Stimulated activated CD4-positive, alpha-beta T cell treated with anti-CD3 and anti-CD28 coated beads, Interleukin-2, amount 100 ng/mL, for 4 hours (primary cell): ENCODE results near the gene ARHGEF25.

ENCODE experiments used
- DNase-seq: peaks from one replicate; pipeline ENCODE4 v3.0.0-alpha.2; 2020; ENCODE audit warnings: low read depth

Gene ARHGEF25

DNA sequence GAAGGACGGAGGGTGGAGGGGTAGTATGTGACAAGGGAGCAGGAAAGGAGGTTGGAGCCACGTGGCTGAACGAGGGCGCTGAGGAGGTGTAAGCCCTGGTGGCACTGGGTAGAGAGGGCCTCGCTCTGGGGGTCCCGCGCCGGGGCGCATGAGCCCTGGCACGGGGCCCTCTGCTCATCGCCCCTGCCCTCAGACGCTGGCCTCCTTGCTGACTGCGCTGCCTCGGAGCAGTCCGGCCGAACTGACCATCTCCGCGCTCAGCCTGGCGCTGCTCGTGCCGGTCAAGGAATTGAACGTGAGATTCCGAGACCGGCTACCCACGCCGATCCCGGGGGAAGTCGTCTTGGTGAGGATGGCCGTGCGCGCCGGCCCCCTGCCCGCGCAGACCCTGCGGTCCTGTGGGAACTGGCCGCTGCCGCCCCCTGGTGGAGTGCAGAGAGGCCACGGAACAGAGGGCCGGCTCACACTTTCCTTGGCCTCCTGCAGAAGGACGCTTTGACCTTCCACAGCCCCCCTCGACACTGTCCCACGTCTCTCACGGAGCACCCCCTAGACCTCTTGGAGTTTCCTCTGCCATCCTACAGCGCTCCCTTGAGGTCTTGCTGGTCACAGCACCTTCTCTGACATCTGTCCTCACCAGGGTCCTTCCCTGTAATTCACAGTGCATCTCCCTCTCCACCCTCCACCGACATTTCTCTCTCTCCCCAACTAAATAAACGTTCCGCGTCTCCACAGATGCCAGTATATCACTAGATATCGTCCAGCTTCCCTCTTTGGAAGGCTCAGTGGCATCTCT, 10.5 kb downstream of the ARHGEF25 start:
- peak; percentile 32 for DNase-seq

DNA sequence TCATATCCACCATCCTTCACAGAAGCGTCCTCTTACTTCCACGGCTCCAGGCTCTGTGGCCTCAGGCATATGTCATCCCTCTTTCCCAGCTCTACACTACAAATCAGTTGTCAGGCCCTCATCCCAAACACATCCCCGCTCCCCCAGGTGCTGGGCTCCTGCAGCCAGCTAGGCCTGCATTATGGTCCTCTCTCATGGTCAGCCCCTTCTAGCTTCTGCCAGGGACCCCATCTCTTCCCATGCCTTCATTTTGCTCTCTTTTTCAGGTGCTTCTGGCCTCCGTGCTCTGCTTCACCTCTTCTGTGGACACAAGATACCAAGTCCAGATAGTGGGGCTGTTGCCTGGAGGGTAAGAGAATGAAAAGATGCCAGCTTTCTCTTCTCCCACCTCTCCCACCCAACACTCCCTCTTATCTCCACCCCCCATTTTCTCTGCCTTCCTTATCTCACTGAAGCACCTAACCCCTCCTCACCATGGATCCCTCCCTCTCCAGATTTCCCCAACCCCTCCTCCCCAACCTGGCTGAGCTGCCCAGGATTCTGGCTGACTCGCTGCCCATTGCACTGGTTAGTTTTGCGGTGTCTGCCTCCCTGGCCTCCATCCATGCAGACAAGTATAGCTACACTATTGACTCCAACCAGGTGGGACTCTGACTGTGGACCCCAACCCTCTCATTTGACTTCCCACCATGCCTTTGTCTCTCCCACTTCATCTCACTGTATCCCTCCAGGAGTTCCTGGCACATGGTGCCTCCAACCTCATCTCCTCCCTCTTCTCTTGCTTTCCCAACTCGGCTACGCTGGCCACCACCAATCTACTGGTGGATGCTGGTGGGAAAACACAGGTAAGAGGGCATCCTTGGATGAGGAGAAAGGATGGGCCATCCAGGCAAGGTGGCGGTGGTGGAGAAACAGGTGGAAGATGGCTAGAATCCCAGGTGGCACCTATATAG, 11.3 kb downstream of the ARHGEF25 start:
- no peak for DNase-seq

DNA sequence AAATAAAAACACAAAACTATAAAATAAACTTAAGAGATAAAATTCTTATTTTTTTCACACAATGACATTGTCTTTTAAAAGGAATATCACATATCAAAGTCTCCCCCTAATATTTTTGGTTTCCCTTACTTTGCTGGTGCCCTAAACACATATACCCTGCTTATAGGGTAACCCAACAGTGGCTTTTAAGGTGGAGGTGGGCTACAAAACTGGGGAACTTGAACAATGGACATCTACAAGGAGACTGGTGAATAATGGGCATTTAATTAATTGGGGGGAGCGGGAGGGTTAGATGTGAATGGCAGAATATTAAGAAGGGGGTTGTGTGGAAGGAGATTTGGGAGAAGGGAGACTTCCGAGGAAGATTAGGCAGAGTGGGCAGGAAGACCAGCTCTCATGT, 12.2 kb downstream of the ARHGEF25 start:
- DNase-seq: no peak

GRCh38 chr12:57623811-57624390, 12.7 kb downstream of the ARHGEF25 start:
- no peak for DNase-seq

- DNase-seq: no peak
Measured at GRCh38 chr12:57624441-57625220, 13.4 kb downstream of the ARHGEF25 start.

DNA sequence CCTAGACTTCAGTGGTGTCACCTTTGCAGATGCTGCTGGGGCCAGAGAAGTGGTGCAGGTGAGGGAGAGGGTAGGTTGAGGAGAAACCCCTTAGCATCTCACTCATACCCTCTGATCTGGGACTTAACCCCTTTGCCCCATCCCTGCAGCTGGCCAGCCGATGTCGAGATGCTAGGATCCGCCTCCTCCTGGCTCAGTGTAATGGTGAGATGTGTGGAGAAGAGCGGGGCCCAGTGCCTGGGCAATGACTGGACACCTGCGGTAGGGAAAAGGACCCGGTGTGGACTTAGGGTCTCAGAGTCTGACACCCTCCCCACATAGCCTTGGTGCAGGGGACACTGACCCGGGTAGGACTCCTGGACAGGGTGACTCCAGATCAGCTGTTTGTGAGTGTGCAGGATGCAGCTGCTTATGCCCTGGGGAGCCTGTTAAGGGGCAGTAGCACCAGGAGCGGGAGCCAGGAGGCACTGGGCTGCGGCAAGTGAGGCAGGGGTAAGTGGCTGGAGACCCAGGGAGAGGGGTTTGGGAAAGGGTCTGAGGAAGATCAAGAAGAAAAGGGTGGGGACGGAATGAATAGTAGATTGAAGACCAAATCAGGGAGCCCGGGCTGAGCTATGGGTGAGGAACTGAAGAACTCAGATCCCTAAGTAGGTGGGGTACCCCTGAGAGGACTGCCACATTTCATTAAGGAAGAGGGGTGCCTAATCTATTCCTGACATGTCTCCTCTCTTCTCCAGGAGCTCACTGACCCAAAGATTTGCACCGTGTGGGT, 14.2 kb downstream of the ARHGEF25 start:
- DNase-seq: no peak

- no peak for DNase-seq
Measured at GRCh38 chr12:57626111-57626920, 15.1 kb downstream of the ARHGEF25 start.

- no peak for DNase-seq
Measured at GRCh38 chr12:57626921-57627445, 15.7 kb downstream of the ARHGEF25 start.

DNA sequence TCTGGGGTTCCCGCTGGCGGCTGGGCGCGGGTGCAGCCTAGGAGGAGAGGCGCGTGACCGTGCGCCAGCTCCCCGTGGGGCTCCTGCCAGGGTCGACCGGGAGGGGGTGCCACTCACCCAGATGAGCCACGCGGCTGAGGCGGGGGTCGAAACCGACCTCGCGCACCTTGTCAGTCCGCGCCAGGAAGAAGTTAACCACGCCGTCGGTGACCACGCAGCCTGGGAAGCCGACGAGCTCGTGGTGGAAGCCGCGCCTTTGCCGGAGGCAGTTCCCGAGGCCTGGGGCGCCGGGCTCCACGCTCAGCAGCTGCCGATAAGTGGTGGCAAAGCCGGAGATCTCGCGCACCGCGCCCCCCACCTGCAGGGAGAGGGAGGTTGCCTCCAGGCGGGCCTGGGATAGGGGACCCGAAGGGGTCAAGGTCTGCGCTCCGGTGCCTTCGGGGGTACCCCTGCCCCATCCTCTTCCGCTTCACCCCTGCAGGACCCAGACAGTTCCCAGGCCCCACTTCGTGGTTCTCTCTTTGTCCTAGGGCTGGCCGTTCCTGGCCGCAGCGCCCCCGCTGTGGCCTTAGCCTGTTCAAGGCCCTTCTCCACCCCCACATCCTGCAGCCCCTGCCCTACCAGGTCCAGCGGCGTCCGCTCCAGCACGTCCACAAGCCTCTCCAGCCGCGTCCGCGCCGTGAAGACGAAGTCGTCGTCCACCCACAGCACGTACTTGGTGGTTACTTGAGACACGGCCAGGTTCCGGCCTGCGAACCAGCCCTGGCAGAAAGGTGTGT, 16.5 kb downstream of the ARHGEF25 start:
- no peak for DNase-seq

GRCh38 chr12:57628280-57629191, 17.3 kb downstream of the ARHGEF25 start:
- no peak for DNase-seq

GRCh38 chr12:57629897-57630471, 18.7 kb downstream of the ARHGEF25 start:
- no peak for DNase-seq

GRCh38 chr12:57630891-57631433, 19.7 kb downstream of the ARHGEF25 start:
- no peak for DNase-seq

GRCh38 chr12:57631566-57632072, 20.4 kb downstream of the ARHGEF25 start:
- no peak for DNase-seq

DNA sequence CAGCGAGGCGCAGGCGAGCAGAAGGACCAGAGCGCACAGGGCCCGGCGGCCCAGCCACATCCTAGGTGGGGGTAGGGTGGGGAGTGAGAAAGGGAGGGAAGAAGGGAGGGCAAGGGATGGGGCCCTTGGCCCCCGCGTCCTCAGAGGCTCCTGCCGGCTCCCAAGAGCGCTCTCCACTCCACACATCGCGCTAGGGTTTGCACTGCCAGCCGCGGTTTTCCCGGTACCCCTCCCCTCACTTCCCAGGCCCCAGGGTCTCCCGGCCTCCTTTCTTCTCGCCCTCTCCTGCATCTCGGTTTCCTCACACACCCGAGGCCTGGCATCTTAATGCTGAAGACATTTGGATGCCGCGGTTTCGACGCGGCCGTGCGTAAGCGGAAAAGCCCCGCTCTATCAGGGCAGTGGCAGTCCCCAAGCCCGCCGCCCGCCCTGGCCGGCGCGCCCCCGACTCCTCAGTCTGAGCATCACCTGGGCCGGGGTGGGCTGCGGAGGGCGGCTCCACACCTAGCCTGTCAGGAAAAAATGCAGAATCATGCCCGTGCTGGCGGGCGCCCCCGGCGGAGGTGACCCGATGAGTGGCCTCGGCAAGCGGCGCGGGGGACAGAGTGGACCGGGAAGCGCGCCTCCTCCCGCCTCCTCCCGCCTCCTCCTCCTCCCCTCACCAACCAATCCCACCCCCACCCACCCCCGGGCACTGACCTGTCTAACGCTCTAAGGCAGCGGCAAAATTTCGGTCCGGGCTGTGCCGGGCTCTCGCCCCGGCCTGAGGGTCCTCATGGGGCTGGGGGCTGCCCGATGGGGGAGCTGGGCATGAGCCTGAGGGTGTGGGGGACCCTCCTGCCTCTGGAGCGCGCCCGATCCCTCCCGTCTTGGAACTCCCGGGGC, 21.1 kb downstream of the ARHGEF25 start:
- DNase-seq: no peak

GRCh38 chr12:57632958-57633840, 22.0 kb downstream of the ARHGEF25 start, which contains the start of gene B4GALNT1:
Gene B4GALNT1, minus strand, starts transcription at chr12:57633201. Its CDS starts 1,069 bp downstream, at chr12:57632132.
- peak; percentile 45 for DNase-seq
